HG03039 (cell line): ENCODE results near the gene ANKRD29.
"Not testable (repeated sequence)": the region's sequence is repeated elsewhere in the genome, so short reads cannot be mapped to it uniquely, and the experiment has no call there.

Experiments used
- ATAC-seq: cut with Tn5 transposase; IDR thresholded peaks from one replicate; pipeline ENCODE4 v1.9.1; 2021; ENCODE audit warnings: mild to moderate bottlenecking, moderate library complexity; ENCODE audit not compliant: unreplicated experiment

The ANKRD29 gene

DNA sequence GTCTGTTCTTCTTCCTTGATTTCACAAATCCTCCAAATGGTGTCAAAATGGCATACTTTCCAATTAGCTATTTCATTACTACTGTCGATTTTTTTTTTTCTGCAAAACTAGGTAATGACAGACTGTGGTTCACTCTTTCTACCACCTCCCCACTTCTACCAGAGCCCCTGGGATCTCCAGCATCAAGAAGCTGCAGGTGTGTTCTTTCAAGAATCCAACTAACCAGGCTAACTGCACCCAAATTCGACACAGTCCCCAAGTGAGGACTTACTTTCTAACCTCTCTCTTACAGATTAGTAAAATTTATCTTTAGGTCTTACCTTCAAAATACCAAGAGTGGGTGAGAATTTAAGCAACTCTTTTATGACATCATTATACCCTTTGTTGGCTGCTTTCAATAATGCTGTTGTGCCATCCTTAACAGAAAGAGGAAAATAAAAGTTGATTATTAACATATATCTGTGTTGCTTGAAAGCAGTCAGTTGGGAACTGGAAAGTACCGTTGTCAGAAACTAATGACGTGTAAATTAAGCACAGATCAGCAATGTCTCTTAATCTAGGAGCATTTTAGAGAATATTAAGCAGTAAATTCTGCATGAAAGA lies 45.2 kb downstream of the ANKRD29 start:
- ATAC-seq, result no peak

DNA sequence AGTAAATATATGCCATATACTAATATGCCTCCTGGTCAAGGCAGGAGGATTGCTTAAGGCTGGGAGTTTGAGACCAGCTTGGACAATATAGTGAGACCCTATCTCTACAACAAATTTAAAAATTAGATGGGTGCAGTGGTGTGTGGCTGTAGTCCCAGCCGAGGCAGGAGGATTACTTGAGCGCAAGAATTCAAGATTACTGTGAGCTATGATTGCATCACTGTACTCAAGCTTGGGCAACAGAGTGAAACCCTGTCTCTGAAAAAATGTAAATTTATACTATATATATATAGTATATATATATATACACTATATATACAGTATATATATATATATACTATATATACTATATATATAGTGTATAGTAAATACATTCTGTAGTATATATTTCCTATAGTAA lies 46.5 kb downstream of the ANKRD29 start:
- ATAC-seq, result no peak

DNA sequence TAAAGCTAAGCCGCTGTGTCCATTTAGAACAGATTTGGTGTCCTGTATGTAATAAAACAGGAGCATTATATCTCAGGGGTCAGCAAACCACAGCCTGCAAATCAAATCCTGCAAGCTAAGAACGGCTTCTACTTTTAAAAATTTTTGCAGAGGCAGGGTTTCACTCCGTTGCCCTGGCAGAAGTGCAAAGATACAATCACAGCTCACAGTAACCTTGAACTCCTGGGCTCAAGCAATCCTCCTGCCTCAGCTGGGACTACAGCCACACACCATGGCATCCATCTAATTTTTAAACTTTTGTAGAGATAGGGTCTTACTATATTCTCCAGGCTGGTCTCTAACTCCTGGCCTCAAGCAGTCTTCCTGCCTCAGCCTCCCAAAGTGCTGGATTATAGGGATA lies 47.8 kb downstream of the ANKRD29 start:
- no peak for ATAC-seq

DNA sequence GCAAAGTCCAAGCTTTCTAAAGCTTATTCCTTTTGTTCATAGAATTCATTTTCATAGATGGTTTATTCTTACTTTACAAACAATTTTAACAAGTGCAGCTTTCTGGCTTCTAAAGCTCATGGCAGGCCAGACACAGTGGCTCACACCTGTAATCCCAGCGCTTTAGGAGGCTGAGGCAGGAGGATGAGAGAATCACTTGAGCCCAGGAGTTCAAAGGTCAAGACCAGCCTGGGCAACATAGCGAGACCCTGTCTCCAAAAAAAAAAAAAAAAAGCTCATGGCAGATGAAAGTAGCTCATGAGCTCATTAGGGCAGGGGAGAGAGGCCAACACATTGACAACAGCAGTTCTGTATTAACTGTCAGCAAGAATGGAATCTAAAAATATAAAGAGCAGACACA lies 48.3 kb downstream of the ANKRD29 start:
- no peak for ATAC-seq

DNA sequence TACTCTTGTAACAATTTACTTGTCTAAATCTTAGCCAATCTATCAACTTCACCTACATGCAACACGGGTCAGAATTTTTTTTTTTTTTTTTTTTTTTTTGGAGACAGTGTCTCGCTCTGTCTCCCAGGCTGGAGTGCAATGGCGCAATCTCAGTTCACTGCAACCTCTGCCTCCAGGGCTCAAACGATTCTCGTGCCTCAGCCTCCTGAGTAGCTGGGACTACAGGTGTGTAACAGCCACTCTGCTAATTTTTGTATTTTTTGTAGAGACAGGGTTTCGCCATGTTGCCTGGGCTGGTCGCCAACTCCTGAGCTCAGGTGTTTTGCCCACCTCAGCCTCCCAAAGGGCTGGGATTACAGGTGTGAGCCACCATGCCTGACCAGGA lies 49.6 kb downstream of the ANKRD29 start:
- not testable (repeated sequence) for ATAC-seq

DNA sequence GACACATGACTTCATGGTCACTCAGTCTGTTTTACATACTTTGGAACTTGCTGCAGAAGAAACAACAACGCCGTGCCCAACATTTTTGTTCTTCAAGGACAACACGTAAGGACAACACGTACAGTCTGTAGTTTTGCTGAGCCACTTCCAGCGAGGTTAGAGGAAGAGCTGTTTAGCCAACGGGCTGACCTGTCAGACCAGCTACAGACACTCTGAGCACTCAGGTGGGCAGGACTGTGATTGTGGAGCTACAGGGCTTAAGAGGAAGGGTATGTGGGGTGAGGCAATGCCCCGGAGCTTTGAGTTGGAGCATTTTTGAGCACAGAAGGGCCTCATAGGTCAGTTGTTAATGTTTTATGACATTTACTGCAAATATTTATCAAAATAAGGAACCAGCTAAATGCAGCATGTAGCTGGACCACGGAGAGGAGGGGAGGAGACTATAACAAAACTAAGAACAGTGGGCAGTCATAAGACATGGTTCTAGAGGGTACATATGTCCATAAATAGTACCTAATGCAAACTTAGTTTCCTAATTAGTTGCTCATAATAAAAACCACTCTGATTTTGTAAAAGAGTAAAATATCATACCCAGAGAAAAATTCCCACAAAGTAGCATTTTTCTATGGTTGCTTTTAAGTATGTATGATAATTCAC lies 50.1 kb downstream of the ANKRD29 start:
- ATAC-seq, result no peak

DNA sequence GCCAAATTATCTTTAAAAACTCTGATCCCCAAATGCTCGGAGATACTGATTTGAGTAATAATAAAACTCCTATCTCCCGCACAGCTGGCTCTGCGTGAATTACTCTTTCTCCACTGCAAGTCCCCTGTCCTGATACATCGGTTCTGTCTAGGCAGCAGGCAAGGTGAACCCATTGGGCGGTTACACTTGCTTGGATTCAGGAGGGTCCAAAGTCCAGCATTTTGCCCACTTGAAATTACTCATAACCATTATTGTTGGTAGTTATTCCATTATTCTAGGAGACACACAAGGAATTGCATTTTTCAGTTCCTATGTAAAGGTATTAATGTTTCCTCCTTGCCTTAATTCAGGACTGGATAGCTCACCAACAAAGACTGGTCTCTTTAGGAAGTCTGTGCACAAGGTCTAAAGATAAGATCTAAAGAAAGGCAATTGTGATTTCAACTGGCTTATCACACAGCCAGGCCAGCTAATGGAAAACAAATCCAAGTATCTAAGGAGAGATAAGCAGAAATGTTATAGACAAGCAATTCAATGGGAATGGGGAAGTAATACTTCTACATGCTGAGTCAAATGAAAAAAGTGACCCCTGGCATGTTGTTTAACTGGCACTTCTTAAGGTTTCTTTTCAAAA lies 53.2 kb downstream of the ANKRD29 start:
- no peak for ATAC-seq

DNA sequence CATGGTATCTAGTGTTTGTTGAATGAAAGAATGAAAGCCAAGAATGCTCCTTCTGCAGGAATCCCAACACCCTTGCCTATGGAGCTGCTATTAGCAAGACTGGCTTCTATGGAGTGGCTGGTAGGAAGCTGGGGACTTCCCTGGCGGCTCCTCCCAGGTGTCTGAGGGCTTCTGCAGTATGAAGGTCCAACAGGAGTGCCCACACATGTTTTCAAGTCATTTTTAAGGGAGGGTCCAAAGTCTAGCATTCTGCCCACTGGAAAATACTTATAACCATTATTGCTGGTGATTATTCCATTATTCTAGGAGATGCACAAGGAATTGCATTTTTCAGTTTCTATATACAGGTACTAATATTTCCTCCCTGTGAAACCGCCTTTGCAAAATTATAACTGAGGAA lies 54.5 kb downstream of the ANKRD29 start:
- no peak for ATAC-seq

DNA sequence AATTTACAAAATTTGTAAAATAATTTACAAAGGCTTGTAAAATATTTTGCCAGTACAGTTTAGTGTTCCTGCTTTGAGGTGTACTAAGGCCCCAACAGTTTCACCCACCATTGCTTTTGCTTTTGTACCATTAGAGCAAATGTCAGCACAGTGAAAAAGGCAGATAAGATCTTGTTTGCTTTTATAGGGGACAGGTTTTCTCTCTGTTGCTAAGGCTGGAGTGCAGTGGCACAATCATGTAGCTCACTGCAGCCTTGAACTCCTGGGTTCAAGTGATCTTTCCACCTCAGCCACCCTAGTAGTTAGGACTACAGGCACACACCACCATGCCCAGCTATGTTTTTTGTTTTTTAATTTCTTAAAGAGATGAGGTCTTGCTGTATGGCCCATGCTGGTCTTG lies 56.8 kb downstream of the ANKRD29 start:
- no peak for ATAC-seq

DNA sequence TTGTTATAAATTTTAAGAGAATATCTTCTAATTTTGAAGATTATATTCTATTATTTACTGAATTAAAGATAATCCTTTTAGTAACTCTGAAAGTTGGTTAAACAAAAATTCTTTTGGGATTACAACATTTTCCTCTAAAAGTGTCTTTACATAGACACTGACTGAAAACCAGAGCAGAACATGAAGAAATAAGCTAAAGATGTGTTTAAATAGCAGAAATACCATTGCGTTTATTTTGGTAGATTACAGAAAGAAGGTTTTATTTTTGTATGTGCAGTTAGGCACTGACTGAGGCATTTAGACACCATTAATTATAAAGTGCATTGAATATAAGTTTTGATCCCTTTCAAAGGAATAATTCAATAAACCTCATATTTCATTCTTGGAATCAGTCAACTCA lies 62.9 kb downstream of the ANKRD29 start:
- no peak for ATAC-seq

DNA sequence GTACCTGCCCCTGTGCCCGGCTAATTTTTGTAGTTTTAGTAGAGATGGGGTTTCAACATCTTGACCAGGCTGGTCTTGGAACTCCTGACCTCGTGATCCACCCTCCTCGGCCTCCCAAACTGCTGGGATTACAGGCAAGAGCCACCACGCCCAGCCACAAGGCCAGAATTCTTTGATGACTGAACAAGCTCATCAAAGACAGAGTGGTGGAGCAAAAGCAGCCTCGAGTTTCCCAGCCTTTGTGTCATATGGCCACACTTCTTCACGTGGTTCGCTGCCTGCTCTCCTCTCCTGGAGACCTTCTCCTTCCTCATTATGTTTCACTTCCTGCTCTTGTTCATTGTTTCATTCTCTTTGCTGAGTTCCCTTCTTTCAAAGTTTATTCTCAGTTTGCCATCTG lies 66.5 kb downstream of the ANKRD29 start:
- no peak for ATAC-seq

DNA sequence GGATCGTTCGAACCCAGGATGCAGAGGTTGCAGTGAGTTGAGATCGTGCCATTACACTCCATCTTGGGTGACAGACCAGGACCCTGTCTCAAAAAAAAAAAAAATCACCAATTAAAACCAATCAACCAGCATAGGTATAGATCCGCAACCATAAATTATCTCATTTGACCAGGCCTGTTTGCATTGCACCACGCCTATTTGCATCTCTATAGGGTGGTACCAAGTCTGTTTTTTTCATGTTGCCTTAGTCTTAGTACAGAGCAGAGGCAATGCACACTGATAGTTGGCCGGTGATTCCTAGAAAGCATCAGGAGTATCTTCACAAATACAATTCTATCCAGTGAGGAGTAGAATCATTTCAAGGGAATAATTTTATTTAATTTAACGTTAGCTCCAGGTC lies 67.1 kb downstream of the ANKRD29 start:
- no peak for ATAC-seq

DNA sequence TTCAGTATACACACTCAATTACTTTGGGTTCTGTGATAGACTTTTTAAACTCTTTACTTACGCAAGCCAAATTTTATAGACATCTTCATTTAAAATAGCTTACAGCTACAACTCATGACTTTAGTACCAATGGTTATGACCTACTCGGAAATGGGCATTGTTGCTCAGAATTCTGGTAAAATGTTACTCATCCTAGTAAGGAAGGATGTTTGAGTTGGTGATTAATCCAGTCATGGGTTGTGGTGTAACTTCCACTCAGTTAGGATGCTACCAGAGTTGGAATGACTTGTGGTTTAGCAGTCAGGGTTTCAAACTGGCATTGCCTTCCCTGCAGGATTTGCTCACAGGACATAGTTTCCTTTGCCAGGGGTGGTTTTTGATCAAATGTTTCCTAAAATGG lies 69.0 kb downstream of the ANKRD29 start:
- ATAC-seq, result no peak

DNA sequence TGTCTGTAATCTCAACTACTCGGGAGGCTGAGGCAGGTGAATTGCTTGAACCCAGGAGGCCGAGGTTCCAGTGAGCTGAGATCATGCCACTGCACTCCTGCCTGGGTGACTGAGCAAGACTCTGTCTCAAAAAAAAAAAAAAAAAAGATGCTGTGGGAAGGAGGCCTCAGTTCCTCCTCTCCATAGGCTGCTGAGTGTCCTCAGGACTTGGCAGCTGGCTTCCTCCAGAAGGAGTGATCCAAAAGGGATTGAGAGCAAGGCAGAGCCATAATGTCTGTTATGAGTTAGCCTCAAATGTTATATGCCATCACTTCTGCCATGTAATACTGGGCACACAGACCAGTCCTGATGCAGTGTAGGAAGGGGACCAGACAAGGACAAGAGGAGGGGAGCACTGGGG lies 69.8 kb downstream of the ANKRD29 start:
- no peak for ATAC-seq

DNA sequence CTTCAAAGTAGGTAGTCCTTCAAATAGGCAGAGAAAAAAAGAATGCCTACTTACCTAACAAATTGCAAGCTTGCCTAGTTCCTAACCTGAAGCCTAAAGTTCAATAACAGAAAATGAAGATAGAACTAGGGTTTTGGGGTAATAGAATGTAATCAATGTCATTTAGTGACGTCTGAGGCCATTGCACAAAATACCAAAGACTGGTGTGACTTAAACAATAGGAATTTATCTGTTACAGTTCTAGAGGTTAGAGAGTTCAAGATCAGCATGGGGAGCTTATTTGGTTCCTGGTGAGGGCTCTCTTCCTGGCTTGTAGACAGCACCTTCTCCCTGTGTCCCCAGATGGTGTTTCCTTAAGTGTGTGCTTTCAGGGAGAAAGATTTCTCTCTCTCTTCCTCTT lies 71.7 kb downstream of the ANKRD29 start:
- ATAC-seq, result no peak

DNA sequence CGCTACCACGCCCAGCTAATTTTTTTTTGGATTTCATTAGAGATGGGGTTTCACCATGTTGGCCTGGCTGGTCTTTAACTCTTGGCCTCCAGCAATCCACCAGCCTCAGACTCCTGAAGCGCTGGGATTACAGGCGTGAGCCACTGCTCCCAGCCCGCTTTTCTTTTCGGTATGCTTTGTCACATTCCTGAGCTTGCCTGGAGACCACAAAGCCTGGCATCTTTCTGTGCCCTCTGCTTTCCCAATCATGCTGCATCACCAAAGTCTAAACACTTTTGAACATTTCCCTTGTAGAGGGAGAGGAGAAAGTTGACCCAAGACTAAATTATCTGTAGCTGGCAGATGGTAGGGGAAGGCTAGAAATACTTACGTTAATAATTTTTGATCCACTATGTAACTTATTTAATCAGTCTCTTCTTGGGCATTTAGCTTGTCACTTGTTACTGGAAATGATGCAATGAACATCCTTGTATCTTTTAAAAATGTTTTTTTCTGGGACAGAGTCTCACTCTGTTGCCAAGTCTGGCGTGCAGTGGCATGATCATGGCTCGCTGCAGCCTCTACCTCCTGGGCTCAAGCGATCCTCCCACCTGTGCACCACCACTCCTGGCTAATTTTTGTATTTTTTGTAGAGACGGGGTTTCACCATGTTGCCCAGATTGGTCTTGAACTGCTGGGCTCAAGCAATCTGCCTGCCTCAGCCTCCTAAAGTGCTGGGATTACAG lies 73.7 kb downstream of the ANKRD29 start:
- no peak for ATAC-seq

DNA sequence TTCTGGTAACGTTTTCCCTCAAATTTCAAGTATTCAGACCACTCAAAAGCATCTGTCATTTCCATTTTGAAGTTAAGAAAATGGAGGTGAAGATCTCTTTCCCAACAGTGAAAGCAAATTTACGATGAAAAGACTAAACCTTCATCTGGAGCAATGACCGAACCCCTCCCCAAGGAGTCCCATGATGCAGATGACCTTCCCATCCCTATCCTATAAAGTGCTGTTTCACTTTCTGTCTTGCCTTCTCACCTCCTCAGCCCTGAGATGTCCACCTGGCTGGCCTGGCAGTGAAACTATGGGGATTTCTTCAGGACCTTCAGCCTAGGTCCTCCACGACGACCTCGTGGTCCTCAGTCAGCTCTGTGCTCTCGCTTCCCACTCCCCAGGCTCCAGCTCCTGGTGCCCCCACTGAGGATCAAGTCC lies 75.5 kb downstream of the ANKRD29 start:
- no peak for ATAC-seq

DNA sequence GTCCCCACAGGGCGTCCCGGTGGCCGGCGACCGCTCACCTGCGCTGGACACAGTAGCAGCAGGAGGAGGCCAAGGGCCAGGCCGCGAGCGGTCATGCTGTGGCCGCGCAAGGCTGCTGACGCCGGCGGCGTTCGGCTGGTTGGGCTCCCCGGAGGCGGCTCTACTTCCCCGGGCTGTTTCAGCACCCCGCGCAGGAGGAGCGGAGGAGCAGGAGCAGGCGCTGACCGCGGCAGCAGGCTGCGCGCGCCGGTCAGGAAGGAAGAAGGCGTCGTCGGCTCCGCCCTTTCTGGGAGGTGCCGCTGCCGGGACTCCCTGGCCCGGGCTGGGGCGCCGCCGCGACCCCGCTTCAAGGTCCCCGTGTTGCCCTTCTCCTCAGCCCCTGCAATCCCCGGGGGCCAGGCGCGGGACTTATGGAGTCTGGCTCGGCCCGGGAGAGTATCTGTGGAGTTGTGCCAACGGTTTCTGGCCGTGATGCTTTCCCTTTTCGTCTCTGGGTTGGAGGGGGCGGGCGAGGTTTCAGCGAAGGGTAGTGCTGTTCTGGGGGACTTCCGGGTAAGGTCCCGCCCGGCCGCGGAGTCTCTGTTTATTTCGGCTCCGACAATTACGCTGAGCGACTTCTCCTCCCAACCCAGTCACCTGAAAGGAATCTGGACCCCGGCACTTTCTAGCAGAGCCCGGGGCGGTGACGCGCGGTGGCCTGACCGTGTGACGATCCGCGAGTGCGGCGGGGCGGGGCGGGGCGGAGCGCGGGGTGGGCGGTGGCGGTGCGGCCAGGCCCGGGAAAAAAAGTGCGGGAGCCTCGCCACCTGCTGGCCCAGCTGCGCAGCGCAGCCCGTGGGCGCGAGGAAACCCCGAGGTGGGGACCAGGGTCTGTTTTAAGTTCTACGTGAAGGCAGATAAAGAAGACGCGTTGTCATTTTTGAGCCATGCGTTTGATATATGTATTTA lies 76.2 kb downstream of the ANKRD29 start, which contains the start of gene NPC1:
NPC1 (minus strand) TSS at position 258 of the 948 bp plus-strand sequence; CDS start at position 95, 163 bp downstream.
- peak; percentile 93 for ATAC-seq

DNA sequence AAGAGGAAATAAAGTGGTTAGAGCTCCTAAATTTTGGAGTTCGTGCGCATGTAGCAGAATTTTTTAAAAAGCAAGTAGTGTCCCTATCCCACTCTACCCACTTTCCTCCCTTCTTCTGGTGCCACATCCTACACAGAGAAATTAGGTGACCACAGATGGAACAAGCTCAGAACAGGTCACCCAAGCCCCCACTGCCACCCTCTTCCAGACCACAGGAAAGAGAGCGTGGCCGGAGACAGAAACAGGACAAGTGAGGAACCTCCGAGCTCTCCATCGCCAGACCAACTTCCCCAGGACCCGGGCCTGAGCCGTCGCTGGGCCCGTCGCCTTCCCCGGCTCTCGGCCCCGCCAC lies 76.8 kb downstream of the ANKRD29 start:
- ATAC-seq, result no peak

DNA sequence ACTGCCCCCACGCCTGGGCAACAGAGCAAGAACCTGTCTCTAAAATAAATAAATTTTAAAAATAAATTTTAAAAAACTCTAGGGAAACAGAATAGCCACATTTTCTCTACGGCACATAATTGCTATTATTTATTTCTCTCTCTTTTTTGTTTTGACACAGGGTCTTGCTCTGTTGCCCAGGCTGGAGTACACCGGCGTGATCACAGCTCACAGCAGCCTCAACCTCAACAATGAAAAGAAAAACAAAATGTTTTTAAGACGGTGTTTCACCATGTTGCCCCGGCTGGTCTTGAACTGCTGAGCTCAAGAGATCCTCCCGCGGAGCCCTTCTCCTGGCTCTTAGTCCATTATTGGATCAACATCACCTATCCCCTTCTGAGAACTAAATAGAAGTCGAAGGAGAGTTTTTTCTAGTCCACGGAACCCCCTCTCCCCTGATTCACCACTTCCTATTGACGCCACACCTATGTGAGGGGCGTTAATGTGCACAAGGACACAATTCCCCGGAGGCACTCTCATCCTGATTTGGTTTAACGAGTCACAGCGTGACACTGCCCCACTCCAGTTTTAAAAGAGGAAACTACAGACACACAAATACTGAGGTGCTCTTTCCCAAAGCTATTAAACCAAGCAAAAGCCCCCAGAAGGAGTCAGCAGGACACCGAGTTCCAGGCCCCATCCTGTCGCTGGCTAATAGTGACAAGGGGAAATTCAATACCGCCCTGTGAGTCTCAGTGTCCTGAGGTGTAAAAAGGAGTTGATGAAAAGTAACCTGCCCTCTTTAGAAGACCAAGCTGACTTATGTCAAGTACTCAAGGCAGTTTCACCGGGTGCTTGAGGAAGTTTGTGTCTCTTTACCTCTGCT lies 77.5 kb downstream of the ANKRD29 start:
- ATAC-seq, result no peak
